ENCODE results near the gene GINM1.

DNA sequence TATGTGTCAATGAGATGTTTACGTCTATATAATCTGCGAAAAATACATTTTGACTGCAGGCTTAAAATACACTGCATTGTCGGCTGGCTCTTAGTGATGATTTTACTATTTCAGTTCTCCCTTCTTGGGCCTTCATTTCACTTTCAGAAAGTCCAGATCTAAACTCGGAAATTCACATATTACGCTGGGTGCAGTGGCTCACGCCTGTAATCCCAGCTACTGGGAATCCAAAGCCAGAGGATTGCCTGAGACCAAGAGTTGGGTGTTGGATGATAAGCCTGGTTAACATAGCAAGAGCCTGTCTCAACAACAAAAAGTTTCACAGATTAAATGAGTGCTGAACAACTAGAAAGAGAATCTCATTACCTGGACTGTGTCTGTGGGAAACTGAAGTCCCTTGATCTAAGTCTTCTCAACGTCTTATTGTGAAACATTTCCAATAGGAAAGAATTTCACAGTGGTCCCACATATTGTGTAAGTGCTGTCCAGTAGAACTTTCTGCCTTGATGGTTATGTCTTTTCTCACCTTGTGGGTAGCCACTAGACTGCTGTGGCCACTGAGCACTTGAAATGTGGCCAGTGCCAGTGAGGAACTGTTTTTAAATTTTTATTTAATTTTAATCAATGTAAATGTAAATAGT lies 1.9 kb downstream of the GINM1 start:
- TF ChIP-seq CTCF (conservative IDR thresholded peaks at IDR 0.05 in 1 of 2, IDR thresholded peaks at IDR 0.05 in 1 of 2; ENCODE audit: extremely low read depth in 1 of 2, insufficient read depth in 1 of 2, low read depth in 1 of 2, low read length in 2 of 2) (no peak), EZH2 (IDR thresholded peaks at IDR 0.05; ENCODE audit: borderline replicate concordance, low read length) (no peak)
